ENCODE measurements around the gene OPCML.

Gene OPCML

DNA sequence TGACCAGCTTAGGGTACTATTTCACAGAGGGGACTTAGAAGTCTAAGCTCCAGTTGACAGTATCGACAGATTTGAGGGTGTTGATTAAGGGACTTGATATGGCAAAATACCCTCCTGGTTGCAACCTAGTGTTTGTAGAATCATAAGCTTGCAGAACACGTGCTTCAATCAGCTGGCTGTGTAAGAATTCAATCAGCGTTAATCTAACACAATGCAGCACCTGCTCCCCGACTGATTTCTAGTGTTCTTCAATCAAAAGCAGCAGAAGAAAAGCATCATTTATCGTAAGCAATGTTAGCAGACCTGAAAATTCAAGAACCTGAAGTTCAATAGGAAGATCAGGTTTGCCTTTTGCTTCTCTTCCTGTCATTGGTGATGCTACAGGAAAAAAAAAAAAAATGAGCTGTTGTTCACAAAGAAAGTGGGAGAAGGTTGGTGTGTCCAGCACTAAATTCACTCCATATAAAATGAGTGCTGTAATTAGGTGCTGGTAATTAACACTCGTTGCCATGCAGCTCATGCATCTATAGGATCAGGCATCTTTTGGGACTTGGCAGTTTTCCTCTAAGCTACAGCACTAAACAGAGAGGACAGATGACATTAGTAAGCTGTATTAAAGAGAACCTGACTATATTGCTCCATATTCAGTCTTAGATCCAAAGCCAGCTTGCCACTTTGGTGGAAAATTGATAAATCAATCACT lies 840.3 kb downstream of the OPCML start:
- no peak for DNase-seq

DNA sequence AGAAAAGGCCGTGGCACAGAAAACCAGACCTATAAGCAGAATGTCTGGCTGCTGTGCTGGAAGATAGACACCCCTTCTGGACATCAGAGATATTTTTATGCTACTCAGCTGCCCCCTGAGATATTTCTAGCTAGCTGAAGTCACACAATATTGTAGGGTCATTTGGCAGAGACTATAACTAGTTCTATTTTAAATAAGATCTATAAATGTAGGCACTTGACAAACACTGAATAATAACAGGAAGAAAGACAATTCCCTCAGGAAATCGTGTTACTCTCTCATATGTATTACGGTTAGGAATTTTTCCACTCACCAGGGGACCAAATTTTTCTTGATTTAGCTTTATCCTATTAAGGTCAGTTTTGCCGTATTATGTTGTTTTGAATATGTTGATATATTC lies 845.4 kb downstream of the OPCML start:
- DNase-seq: no peak

- DNase-seq: no peak
These were observed 847.1 kb downstream of the OPCML start for GRCh38 chr11:132685174-132685611.

GRCh38 chr11:132683602-132684001 lies 848.7 kb downstream of the OPCML start:
- no peak for DNase-seq

GRCh38 chr11:132681971-132682370 lies 850.3 kb downstream of the OPCML start:
- DNase-seq: no peak

GRCh38 chr11:132680584-132680983 lies 851.7 kb downstream of the OPCML start:
- DNase-seq: no peak

DNA sequence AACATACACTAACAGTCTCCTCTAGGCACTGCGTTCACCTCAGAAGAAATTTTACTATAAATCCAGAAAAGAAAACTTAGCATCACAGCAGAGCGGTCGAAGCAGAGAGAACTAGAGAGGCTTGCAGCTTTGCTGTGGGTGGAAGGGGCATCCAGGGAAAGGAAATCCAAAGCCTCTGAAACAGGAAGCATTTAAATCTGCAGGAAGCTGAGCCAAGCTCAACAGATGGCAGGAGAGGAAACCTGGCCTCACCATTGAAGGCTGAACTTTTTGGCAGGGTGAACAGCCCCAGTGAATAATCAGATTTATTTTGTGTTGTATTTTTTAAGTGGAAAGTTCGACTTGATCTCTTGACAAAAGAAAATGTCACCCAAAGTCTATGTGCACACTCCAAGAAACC lies 858.1 kb downstream of the OPCML start:
- DNase-seq: no peak

DNA sequence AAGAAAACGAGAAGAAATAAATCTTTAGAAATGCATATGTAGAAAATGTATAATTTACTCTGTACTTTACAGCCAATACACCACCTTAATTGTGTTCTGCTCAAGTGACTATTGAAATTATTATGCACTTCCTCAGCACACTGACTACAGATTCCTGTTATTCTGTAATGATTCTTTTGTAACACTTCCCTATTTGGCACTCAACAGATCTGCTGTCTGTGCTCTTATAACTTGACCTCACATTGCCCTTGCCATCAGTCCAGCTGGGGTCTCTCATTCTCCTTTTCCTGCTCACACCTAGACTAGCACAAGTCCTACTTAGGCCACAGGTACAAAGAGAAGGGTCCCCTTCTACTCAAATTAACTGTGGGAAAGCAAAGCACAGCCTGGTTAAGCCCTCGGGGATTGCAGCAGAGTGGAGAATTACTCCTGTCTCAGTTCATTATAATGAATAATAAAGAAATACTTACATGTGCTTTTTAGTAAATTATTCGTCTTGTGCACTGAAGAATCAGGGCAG lies 860.4 kb downstream of the OPCML start:
- no peak for DNase-seq

GRCh38 chr11:132670921-132671675 lies 861.2 kb downstream of the OPCML start:
- no peak for DNase-seq

DNA sequence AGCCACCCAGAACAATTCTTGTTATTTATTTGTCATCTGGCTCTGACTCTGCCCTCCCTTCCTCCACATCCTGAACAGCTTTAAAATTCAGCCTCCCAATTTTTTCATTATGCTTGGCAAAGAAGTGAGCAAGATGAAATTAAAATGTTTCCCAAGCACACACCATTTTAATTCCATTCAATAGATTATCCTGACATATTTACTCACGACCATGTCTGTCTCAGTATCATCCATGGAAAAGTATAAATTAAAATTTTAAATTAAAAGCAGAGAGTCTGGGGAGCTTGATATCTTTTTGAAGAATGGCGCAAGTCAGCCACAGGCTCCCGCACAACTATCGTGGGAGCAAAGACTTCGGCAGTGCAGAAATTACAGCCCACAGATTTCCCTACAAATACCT lies 862.4 kb downstream of the OPCML start:
- no peak for DNase-seq

- DNase-seq: no peak
These were observed 867.1 kb downstream of the OPCML start for GRCh38 chr11:132665205-132665604.

GRCh38 chr11:132658696-132659095 lies 873.6 kb downstream of the OPCML start:
- no peak for DNase-seq

DNA sequence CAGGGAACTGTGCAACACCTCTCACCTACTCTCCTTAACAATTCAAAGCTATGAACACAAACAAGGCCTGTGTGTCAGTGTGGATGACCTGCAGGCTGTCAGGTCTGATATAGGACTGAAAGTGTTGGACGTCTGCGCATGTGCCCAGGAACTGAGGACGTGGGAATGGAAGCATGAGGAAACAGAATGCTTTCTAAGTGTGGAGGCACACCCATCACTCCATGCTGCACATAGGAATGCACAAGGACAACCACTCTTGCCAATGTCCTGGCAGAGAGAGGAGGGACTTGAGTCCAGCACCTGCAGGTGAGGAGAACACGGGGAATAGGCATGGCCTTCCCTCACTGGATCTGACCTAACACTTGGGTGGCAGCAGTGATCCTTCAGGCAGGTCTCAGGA lies 874.3 kb downstream of the OPCML start:
- no peak for DNase-seq

DNA sequence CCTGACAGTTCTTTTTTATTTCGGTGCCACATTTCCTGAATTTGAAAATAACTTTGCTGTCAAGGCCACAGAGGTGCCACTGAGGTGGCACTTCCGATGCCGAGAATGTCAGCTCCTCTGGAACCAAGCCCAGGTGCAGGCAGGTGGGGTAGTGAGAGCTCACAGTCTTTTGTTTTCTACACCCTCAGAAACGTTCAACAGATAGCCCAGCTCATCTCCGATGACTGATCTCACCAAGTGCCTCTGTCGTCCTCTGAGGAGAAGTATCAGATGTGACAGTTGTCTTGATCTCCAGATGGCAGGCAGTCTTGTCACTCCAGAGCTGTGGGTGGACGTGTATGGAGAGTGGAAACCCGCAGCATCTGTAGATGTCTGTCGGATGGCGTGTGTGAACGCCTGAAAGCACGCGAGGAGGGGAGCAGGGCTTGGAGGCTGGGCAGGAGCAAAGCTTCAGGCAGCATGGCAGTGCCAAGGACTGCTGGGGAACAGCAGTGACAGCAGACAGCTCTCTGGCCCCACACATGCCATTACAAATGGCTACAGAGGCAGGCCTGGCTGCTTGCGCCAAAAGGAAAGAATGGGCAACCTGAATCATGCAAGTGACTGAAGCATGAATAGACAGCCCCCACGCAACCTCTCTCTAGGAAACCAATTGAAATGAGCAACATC lies 877.0 kb downstream of the OPCML start:
- no peak for DNase-seq

DNA sequence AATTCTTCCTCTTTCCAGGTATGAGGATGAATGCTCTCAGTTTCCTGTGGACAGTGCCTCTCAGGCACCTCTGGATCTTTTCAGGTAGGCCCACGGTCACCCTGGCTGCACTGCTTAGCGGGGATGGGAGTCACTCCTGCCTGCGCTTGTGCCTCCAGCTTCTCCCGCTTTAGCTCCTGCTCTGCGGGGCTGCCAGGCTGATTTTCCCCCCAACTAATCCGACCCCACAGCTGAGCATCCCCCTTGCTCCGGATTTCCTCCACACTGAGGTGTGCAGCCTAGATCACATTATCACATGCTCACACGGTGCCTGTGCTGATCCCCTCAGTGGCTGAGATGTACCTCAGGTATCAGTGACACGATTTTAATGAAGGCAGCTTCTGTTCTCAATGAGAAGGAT lies 879.1 kb downstream of the OPCML start:
- DNase-seq: no peak

- no peak for DNase-seq
These were observed 881.2 kb downstream of the OPCML start for GRCh38 chr11:132650969-132651720.

- DNase-seq: no peak
These were observed 883.0 kb downstream of the OPCML start for GRCh38 chr11:132649277-132649676.

DNA sequence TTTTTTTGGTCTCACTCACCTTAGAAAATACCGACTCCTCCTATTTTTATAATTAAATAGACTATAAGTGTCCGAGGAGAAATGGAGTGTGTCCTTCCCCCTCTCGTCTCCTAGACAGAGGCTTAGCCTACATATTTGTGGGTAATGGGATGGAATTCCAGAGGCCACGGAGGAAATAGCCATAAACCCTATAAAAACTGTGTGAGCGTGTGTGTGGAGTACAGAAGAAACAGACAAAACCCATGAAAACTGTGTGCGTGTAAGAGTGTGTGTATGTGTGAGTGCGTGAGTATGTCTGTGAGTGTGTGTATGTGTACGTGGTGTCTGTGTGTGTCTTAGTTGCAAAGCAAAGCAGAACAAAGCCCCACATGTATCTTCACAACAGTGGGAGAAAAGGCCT lies 883.5 kb downstream of the OPCML start:
- no peak for DNase-seq

DNA sequence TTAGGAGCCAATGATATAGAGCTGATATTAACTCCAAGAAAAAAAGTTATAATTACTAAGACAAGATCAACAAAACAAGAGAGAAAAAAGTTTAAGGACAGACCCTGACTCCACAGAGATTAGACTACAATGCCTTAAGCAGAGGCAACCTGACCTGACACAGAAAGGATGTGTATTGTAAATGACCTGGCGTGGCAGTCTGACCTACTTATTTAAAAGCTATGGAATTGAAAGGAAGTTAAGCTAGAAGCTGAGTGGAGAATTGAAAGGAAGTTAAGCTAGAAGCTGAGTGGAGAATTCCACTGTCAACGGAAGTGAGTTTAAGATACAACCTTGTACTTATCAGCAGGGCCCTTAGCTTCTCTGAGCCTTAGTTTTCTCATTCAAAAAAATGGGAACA lies 885.4 kb downstream of the OPCML start:
- no peak for DNase-seq

DNA sequence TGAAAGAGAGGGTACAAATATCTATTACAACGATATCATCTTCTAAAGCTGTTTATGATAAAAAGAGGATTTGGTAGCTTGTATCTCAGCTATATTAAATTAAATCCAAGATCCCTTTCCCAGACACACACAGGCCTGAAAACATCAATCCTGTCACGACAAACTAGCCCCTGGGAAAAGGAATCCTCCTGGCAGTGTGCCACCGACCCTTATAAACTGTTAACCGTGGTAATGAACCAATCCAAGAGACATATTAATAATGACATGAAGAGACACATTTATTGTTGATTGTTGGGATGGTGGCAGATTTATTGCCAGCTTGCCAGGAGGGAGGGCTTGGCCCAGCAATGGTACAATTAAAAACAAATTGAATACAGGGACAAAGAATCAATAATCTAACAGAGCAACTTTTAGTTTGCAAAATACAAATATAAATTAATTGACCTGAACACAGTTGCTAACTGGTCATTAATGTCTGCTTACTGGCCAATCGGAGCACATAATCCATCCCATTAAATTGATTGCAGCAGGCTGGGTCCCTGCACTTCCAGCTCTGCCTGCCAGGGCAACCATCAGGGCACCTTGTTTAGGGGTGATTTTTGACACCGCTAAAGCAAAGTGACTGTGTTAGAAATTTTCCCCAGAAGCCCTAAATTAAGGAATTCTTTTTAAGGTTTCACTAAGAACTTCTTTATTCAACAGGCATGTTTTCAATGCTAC lies 887.6 kb downstream of the OPCML start:
- DNase-seq: no peak

- DNase-seq: no peak
These were observed 889.1 kb downstream of the OPCML start for GRCh38 chr11:132643239-132643638.

- peak; percentile 6 for DNase-seq
These were observed 891.3 kb downstream of the OPCML start for GRCh38 chr11:132640952-132641351.

Measured in central memory CD4-positive, alpha-beta T cell (primary cell).